Fibroblast of skin of back (primary cell): ENCODE data around the gene OR6C2.
"Not testable (repeated sequence)": the region's sequence is repeated elsewhere in the genome, so short reads cannot be mapped to it uniquely, and the experiment has no call there.

Experiments
- DNase-seq: peaks from one replicate; pipeline ENCODE4 v3.0.0-alpha.2; 2013

OR6C2 gene

DNA sequence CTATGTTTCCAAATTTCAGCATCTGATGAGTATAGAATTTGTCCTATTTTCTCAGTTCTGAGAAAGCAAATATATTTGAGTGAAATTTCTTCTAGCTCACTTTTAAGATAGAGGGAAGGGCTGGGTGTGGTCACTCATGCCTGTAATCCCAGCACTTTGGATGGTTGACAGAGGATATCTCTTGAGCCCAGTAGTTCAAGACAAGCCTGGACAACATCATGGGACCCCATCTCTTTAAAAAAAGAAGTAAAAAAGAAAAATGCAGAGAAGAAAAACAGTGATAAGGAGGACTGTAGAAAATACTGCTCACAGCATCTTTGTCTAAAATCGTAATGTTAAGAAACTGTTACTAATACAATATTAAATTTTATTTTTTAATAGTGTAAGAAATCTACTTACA lies 28.4 kb downstream of the OR6C2 start:
- DNase-seq, result no peak

DNA sequence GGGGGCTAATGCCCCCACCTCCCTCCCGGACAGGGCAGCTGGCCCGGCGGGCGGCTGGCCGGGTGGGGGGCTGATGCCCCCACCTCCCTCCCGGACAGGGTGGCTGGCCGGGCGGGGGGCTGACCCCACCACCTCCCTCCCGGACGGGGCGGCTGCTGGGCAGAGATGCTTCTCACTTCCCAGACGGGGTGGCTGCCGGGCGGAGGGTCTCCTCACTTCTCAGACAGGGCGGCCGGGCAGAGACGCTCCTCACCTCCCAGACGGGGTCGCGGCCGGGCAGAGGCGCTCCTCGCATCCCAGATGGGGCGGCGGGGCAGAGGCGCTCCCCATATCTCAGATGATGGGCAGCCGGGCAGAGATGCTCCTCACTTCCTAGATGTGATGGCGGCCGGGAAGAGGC lies 35.3 kb downstream of the OR6C2 start:
- DNase-seq, result not testable (repeated sequence)

DNA sequence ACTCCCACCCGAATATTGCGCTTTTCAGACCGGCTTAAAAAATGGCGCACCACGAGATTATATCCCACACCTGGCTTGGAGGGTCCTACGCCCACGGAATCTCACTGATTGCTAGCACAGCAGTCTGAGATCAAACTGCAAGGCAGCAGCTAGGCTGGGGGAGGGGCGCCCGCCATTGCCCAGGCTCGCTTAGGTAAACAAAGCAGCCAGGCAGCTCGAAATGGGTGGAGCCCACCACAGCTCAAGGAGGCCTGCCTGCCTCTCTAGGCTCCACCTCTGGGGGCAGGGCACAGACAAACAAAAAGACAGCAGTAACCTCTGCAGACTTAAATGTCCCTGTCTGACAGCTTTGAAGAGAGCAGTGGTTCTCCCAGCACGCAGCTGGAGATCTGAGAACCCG lies 40.4 kb downstream of the OR6C2 start:
- not testable (repeated sequence) for DNase-seq

GRCh38 chr12:55492078-55492477 lies 48.2 kb downstream of the OR6C2 start, which contains the start of gene OR6C68:
TSS of gene OR6C68 (plus strand) at chr12:55492378. CDS start at chr12:55492378, 0 bp downstream.
- DNase-seq, result no peak

DNA sequence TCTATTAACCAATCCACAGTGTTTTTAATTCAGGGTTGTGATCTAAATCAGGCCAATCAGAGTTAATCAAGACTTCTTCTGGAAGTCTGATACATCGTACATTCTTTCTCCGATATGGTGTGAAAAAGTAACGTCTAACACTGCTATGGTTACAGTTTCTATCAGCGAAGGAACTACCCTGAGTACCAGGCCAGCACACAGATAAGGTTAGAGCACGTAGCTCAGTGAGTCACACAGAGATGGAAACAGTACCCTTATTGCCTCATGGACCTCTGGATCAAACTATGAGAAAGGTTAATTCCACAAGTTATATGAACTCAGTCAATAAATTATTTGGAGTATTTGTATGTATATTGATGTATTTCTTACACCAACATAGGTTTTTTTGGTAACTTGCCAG lies 51.6 kb downstream of the OR6C2 start:
- DNase-seq, result no peak

- no peak for DNase-seq
Observed at GRCh38 chr12:55499231-55499630, 55.4 kb downstream of the OR6C2 start.

- DNase-seq, result no peak
Observed at GRCh38 chr12:55499810-55500252, 56.0 kb downstream of the OR6C2 start.

DNA sequence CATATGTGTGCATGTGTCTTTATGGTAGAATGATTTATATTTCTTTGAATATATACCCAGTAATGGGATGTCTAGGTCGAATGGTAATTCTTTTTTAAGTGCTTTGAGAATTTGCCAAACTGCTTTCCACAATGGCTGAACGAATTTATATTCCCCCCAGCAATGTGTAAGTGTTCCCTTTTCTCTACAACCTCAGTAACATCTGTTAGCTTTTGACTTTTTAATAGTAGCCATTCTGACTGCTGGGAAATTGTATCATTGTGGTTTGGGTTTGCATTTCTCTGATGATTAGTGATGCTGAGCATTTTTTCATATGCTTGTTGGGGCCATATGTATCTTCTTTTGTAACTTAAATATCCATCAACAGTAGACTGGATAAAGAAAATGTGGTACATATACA lies 57.7 kb downstream of the OR6C2 start:
- no peak for DNase-seq
